ENCODE measurements around the gene TUFM. TPM values are rescaled to one million over a fixed set of nuclear protein-coding genes. Genes with fewer than 3 reads are reported as not detected.

The TUFM gene
- total RNA-seq, 1 experiment from 2014 or later: 207 TPM

DNA sequence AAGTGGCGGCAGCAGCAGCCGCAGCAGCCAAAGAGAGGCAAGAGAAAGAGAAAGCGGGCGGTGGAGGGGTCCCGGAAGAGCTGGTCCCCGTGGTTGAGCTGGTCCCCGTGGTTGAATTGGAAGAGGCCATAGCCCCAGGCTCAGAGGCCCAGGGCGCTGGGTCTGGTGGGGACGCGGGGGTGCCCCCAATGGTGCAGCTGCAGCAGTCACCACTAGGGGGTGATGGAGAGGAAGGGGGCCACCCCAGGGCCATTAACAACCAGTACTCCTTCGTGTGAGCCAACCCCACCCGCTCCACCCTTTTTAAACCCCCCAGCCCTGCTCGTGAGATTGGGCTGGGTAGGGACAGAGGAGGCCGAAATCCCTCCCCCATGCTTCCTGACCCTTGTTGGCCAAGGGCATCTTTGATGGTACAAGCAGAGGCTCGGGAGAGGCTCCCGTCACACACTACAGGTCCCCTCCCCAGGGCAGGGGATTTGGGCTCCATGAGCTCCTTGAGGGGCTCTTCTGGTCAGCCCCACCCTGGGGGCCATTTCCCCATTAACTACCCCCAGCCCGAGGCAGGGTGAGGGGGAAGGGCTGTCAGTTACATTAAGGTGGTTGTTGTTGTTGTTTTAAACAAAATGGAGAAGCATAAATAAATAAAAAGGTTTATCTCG lies 27.5 kb upstream of the TUFM start:
- no peak overlapping the region for H4K91ac ChIP-seq (ENCODE audit: insufficient read length, low read depth, low read length)
- H3T11ph ChIP-seq (ENCODE audit: low read length): no peak overlapping the region
- no CpG with 5 or more reads among the region's 18 CpGs for WGBS (ENCODE audit: extremely low coverage, insufficient read length, low lambda C conversion rate)
- DNase-seq: peak; percentile 59
- no peak overlapping the region for H2AK5ac ChIP-seq (ENCODE audit: insufficient read length, low read length)
- no peak overlapping the region for H3K18ac ChIP-seq (ENCODE audit: insufficient read length, low read depth, low read length)
- no peak overlapping the region for H3K4ac ChIP-seq (ENCODE audit: low read depth, low read length)
- Mint-ChIP-seq H3K4me3 (no peak overlapping the region), H3K27ac (no peak overlapping the region), H3K9me3 (no peaks in the 10 kb centered on the region; a peak in 2 of 5 replicates), H3K27me3 (ENCODE audit: low read depth) (no peaks in the 10 kb centered on the region), H3K36me3 (ENCODE audit: insufficient read depth in 1 of 3, low read depth in 3 of 3) (peaks cover 13 to 51% (median 43%) of the 10 kb centered on the region in 3 experiments; a peak in 6 of 7 replicates), H3K4me1 (peaks cover 14 to 33% of the 10 kb centered on the region in 2 experiments)
- H3K4me2 ChIP-seq (ENCODE audit: insufficient read depth, insufficient read length, low read length): no peak overlapping the region
- no peaks in the 10 kb centered on the region for H3K9me3 ChIP-seq (ENCODE audit: control insufficient read depth, low read depth, low read length)
- H4K20me1 ChIP-seq (ENCODE audit: control insufficient read depth, insufficient read depth, insufficient read length): peaks cover 5% of the 10 kb centered on the region
- H3K14ac ChIP-seq (ENCODE audit: insufficient read depth, low read length): no peak overlapping the region
- H2BK15ac ChIP-seq (ENCODE audit: low read depth, low read length): no peak overlapping the region
- TF ChIP-seq, protein P1, sequence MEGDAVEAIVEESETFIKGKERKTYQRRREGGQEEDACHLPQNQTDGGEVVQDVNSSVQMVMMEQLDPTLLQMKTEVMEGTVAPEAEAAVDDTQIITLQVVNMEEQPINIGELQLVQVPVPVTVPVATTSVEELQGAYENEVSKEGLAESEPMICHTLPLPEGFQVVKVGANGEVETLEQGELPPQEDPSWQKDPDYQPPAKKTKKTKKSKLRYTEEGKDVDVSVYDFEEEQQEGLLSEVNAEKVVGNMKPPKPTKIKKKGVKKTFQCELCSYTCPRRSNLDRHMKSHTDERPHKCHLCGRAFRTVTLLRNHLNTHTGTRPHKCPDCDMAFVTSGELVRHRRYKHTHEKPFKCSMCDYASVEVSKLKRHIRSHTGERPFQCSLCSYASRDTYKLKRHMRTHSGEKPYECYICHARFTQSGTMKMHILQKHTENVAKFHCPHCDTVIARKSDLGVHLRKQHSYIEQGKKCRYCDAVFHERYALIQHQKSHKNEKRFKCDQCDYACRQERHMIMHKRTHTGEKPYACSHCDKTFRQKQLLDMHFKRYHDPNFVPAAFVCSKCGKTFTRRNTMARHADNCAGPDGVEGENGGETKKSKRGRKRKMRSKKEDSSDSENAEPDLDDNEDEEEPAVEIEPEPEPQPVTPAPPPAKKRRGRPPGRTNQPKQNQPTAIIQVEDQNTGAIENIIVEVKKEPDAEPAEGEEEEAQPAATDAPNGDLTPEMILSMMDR (conservative IDR thresholded peaks at IDR 0.05): peak; percentile 89
- H3K27ac ChIP-seq (ENCODE audit: insufficient read length, low read depth, low read length): no peak overlapping the region
- H2BK20ac ChIP-seq (ENCODE audit: low read depth, low read length, poor library complexity, severe bottlenecking): no peak overlapping the region
- no peak overlapping the region for H4K5ac ChIP-seq (ENCODE audit: insufficient read length, low read depth, low read length)
- no peaks in the 10 kb centered on the region for H3K23me2 ChIP-seq (ENCODE audit: insufficient read length, low read depth, low read length, poor library complexity, severe bottlenecking)
- no peak overlapping the region for H4K8ac ChIP-seq (replicated peaks; ENCODE audit: insufficient read length, low read depth, low read length)
- H2AFZ ChIP-seq (ENCODE audit: low read length): no peak overlapping the region
- H3K56ac ChIP-seq (ENCODE audit: insufficient read length, low read depth, low read length): no peak overlapping the region
- no peak overlapping the region for H3K9ac ChIP-seq (ENCODE audit: extremely low read depth, insufficient read length, low read length)
- H2BK120ac ChIP-seq (ENCODE audit: low read depth, low read length, poor library complexity, severe bottlenecking): no peak overlapping the region
- H3K27me3 ChIP-seq (ENCODE audit: insufficient read depth, low read length): no peaks in the 10 kb centered on the region
- H2BK5ac ChIP-seq (ENCODE audit: insufficient read length, low read length): no peak overlapping the region
- H3K79me2 ChIP-seq (ENCODE audit: insufficient read depth, low read length): no peaks in the 10 kb centered on the region
- H2BK12ac ChIP-seq (ENCODE audit: insufficient read length, low read depth, low read length): no peak overlapping the region
- H3K23ac ChIP-seq (ENCODE audit: insufficient read length, low read depth, low read length): no peak overlapping the region
- no peaks in the 10 kb centered on the region for H3K79me1 ChIP-seq (ENCODE audit: insufficient read depth, low read depth, low read length, poor library complexity, severe bottlenecking)
- no peaks in the 10 kb centered on the region for H3K4me1 ChIP-seq (ENCODE audit: insufficient read depth, low read length)
